ENCODE results near the gene BPI.

DNA sequence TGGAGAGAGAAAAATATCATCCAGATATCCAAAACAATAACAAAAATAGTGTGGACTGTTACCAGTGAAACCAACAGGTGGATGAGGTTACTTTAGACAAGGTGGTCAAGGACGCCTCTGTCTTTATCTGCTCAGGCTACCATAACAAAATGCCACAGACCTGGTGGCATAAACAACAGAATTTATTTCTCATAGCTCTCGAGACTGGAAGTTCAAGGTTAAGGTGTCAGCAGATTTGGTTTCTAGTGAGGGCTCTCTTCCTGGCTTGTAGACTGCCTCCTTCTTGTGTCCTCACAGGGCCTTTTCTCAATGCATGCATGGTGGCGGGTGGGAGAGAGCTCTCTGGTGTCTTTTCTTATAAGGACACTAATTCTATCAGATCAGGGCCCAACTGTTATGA, 21.2 kb downstream of the BPI start:
- TF ChIP-seq, protein P1, sequence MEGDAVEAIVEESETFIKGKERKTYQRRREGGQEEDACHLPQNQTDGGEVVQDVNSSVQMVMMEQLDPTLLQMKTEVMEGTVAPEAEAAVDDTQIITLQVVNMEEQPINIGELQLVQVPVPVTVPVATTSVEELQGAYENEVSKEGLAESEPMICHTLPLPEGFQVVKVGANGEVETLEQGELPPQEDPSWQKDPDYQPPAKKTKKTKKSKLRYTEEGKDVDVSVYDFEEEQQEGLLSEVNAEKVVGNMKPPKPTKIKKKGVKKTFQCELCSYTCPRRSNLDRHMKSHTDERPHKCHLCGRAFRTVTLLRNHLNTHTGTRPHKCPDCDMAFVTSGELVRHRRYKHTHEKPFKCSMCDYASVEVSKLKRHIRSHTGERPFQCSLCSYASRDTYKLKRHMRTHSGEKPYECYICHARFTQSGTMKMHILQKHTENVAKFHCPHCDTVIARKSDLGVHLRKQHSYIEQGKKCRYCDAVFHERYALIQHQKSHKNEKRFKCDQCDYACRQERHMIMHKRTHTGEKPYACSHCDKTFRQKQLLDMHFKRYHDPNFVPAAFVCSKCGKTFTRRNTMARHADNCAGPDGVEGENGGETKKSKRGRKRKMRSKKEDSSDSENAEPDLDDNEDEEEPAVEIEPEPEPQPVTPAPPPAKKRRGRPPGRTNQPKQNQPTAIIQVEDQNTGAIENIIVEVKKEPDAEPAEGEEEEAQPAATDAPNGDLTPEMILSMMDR (IDR thresholded peaks at IDR 0.05; ENCODE audit: insufficient read depth, low read length, poor library complexity, severe bottlenecking) = no peak
- TF ChIP-seq EZH2phosphoT487 (conservative IDR thresholded peaks at IDR 0.05; ENCODE audit: low read length) = no peak

All from SU-DHL-6 (cell line).